SK-N-SH treated with all-trans-retinoic acid at 6 μM for 48 hours (cell line): ENCODE data around the gene ANO8.
"Not testable (repeated sequence)": the region's sequence is repeated elsewhere in the genome, so short reads cannot be mapped to it uniquely, and the experiment has no call there.

Experiments used
- RARB ChIP-seq: fragments of 250-450 bp; sonication (Bioruptor Pico); IDR thresholded peaks from 2 replicates; pipeline ENCODE4 v1.8.0; 2021; ENCODE audit warnings: mild to moderate bottlenecking, moderate library complexity
- ZFP3 ChIP-seq: fragments of 250-450 bp; sonication (Bioruptor Pico); IDR thresholded peaks from 2 replicates; pipeline ENCODE4 v1.5.0; 2020; ENCODE audit warnings: mild to moderate bottlenecking, moderate library complexity

GRCh38 chr19:17274892-17275291 lies 59.8 kb downstream of the ANO8 start:
- TF ChIP-seq ZFP3, RARB (CRISPR knock-in tag): not testable (repeated sequence)
